Right lobe of liver (tissue), 4 donors: Measurements from ENCODE around the gene APBA3.

ENCODE experiments used
- CTCF ChIP-seq, 4 donors: fragments of 200-600 bp in 3 of 4; fragments of 450-650 bp in 1 of 4; IDR thresholded peaks; one replicate each; pipeline versions ENCODE4 v1.5.1 to v1.8.0; 2016 to 2022; ENCODE audit warnings: antibody characterized with exemption in 4 of 4, mild to moderate bottlenecking in 2 of 4
- POLR2A ChIP-seq: fragments of 450-650 bp; IDR thresholded peaks from one replicate; pipeline ENCODE4 v1.6.1; 2017; ENCODE audit warnings: antibody characterized with exemption, mild to moderate bottlenecking
- donor health status: DM: no; HTN: no; CAD: no.
- donor health status: DM: no; HTN: no; CAD: no.
- donor health status: DM: no; HTN: yes; CAD: no.

- TF ChIP-seq POLR2A (no peak), CTCF (IDR thresholded peaks at IDR 0.05) (no peak)
Measured at GRCh38 chr19:3803114-3803888, 41.8 kb upstream of the APBA3 start.
